GM19324 (cell line): ENCODE results near the gene GKN2.

Experiments used
- ATAC-seq: cut with Tn5 transposase; IDR thresholded peaks from one replicate; pipeline ENCODE4 v1.9.1; 2021; ENCODE audit warnings: mild to moderate bottlenecking, moderate library complexity; ENCODE audit not compliant: unreplicated experiment, low FRiP score

The GKN2 gene

GRCh38 chr2:68925295-68925896, 27.3 kb downstream of the GKN2 start:
- ATAC-seq: no peak

- ATAC-seq: no peak
Observed at GRCh38 chr2:68921646-68922045, 31.0 kb downstream of the GKN2 start.

GRCh38 chr2:68920481-68921170, 32.1 kb downstream of the GKN2 start:
- ATAC-seq: no peak

- ATAC-seq: no peak
Observed at GRCh38 chr2:68918497-68918896, 34.2 kb downstream of the GKN2 start.

GRCh38 chr2:68917034-68917718, 35.5 kb downstream of the GKN2 start:
- ATAC-seq: no peak

GRCh38 chr2:68916226-68916625, 36.5 kb downstream of the GKN2 start:
- no peak for ATAC-seq

GRCh38 chr2:68915393-68915792, 37.3 kb downstream of the GKN2 start:
- ATAC-seq: no peak

GRCh38 chr2:68913359-68913758, 39.3 kb downstream of the GKN2 start:
- ATAC-seq: no peak

- ATAC-seq: no peak
Observed at GRCh38 chr2:68912732-68913131, 40.0 kb downstream of the GKN2 start.

GRCh38 chr2:68912111-68912510, 40.6 kb downstream of the GKN2 start:
- no peak for ATAC-seq

- no peak for ATAC-seq
Observed at GRCh38 chr2:68911709-68912108, 41.0 kb downstream of the GKN2 start.

- no peak for ATAC-seq
Observed at GRCh38 chr2:68911246-68911645, 41.4 kb downstream of the GKN2 start.

- no peak for ATAC-seq
Observed at GRCh38 chr2:68909793-68910674, 42.7 kb downstream of the GKN2 start.

GRCh38 chr2:68908392-68908970, 44.2 kb downstream of the GKN2 start:
- peak; percentile 94 for ATAC-seq

- peak; percentile 4 for ATAC-seq
Observed at GRCh38 chr2:68907920-68908253, 44.8 kb downstream of the GKN2 start.

GRCh38 chr2:68907232-68907919, 45.3 kb downstream of the GKN2 start:
- no peak for ATAC-seq

- no peak for ATAC-seq
Observed at GRCh38 chr2:68906716-68907115, 46.0 kb downstream of the GKN2 start.

- ATAC-seq: no peak
Observed at GRCh38 chr2:68905116-68905515, 47.6 kb downstream of the GKN2 start.

- ATAC-seq: no peak
Observed at GRCh38 chr2:68901561-68901960, 51.1 kb downstream of the GKN2 start.

GRCh38 chr2:68901199-68901514, 51.5 kb downstream of the GKN2 start:
- ATAC-seq: no peak
